GM12875 (cell line): Measurements from ENCODE around the gene ROR1.

Experiments
- H3K4me3 ChIP-seq: one replicate; pipeline ENCODE4 v1.5.1; 2011; ENCODE audit warnings: low read depth, low read length, control low read depth
- TF ChIP-seq, protein P1 (sequence below): IDR thresholded peaks from 2 replicates; pipeline ENCODE4 v1.5.1; 2011; ENCODE audit warnings: low read depth, mild to moderate bottlenecking, control low read depth, inconsistent platforms, low read length, moderate library complexity, borderline replicate concordance; ENCODE audit not compliant: insufficient read depth

ROR1 gene

DNA sequence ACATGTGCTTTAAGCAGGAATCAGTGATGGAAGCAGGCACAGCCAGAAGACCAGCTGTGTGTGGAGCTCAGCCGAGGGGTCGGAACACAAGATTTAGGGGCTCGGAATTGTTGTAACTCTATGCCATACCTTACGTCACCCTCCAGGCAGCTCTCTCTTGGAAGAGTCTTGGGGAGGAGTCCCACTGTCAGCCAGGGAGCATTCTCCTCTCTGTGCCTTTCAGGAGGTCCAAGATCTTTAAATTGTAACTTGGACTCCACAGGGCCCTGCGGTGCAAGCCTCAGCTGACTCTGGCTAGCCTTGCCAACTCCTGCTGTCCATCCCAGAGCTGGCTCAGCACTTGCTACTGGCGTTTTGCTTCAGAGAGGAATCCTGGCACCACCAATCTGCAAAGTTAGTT lies 26.4 kb upstream of the ROR1 start:
- no peak overlapping the region for H3K4me3 ChIP-seq
- TF ChIP-seq, protein P1, sequence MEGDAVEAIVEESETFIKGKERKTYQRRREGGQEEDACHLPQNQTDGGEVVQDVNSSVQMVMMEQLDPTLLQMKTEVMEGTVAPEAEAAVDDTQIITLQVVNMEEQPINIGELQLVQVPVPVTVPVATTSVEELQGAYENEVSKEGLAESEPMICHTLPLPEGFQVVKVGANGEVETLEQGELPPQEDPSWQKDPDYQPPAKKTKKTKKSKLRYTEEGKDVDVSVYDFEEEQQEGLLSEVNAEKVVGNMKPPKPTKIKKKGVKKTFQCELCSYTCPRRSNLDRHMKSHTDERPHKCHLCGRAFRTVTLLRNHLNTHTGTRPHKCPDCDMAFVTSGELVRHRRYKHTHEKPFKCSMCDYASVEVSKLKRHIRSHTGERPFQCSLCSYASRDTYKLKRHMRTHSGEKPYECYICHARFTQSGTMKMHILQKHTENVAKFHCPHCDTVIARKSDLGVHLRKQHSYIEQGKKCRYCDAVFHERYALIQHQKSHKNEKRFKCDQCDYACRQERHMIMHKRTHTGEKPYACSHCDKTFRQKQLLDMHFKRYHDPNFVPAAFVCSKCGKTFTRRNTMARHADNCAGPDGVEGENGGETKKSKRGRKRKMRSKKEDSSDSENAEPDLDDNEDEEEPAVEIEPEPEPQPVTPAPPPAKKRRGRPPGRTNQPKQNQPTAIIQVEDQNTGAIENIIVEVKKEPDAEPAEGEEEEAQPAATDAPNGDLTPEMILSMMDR, result no peak

GRCh38 chr1:63748046-63748580 lies 25.7 kb upstream of the ROR1 start:
- TF ChIP-seq, protein P1, result no peak
- H3K4me3 ChIP-seq, result no peak overlapping the region

DNA sequence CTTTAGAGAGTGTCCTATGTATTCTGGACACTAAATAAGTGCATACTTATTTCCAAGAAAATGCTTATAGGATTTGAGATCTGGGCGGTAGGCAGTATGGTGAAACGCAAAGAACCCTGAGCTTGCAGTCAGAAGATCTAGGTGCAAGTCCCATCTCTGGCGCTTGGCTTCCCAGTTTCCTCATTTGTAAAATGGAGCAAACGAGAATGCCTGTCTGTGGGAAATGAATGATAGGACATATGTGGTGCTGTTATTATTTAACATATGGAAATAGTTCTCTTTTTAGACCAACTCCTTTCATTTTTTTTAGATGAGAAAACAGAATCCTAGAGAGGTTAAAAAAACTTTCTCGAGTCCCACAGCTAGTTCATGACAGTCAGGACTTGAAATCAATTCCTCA lies 25.2 kb upstream of the ROR1 start:
- no peak overlapping the region for H3K4me3 ChIP-seq
- TF ChIP-seq, protein P1, result no peak

- TF ChIP-seq, protein P1, result no peak
- H3K4me3 ChIP-seq, result no peak overlapping the region
Observed at GRCh38 chr1:63750721-63751120, 23.1 kb upstream of the ROR1 start.

- TF ChIP-seq, protein P1, result no peak
- H3K4me3 ChIP-seq, result no peak overlapping the region
Observed at GRCh38 chr1:63752176-63752575, 21.6 kb upstream of the ROR1 start.

- TF ChIP-seq, protein P1, result no peak
- H3K4me3 ChIP-seq, result no peak overlapping the region
Observed at GRCh38 chr1:63753591-63753990, 20.2 kb upstream of the ROR1 start.

DNA sequence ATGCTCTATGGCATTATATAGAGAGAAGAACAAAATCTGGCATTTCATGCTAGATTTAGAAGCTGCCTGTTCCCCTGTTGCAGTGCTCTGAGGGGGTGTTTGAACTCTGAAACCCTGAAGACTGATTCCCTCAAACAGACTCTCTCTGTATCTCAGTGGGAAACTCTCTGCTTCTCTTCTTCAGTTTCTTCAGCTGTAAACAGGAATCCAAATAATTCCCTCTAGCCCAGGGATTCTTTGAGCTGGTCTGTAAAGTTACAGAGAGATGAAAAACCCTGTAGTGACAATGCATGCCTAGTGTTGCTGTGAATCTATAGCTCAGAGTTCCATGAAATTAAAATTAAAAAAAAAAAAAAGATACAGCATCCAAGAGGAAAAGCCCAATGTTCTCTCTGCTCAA lies 17.0 kb upstream of the ROR1 start:
- TF ChIP-seq, protein P1, result no peak

More for the DNA sequence above, 17.0 kb upstream of the ROR1 start:
- H3K4me3 ChIP-seq, result no peak overlapping the region
